GM12878 (cell line): ENCODE results near the gene CERK. TPM values are rescaled to one million over a fixed set of nuclear protein-coding genes. Genes with fewer than 3 reads are reported as not detected.

Source experiments
- ATAC-seq: fragments of 200-7000 bp; cut with Tn5 transposase; 3 replicates; pipeline ENCODE4 v1.9.1; 2020; ENCODE audit warnings: mild to moderate bottlenecking, moderate library complexity
- BruUV-seq: library from RNA; stranded (reverse); fragments of 400-500 nt; replicated peaks from 2 replicates; lab custom pipeline; 2021; lab: Mats Ljungman, UMichigan
- CTCF ChIA-PET: fragments of 300-600 bp; sonication (Branson Sonifier 250); formaldehyde crosslinking; extraction: SDS; loops from one replicate; lab custom pipeline; 2021; ENCODE audit warnings: inconsistent platforms; lab: Yijun Ruan, JAX
- POLR2A ChIA-PET: fragments of 350-600 bp; formaldehyde crosslinking; extraction: SDS; loops from one replicate; lab custom pipeline; 2021; ENCODE audit warnings: inconsistent platforms; lab: Charles Lee
- RAD21 ChIA-PET: fragments of 300-600 bp; sonication (Branson Sonifier 250); formaldehyde crosslinking; loops from one replicate; lab custom pipeline; 2023; ENCODE audit warnings: antibody characterized with exemption; ENCODE audit not compliant: unreplicated experiment; lab: Charles Lee
- SMC1A ChIA-PET: fragments of 300-600 bp; sonication (Branson Sonifier 250); formaldehyde crosslinking; loops from one replicate; lab custom pipeline; 2023; ENCODE audit not compliant: unreplicated experiment, uncharacterized antibody; lab: Charles Lee
- DNase-seq: peaks from one replicate; pipeline ENCODE4 v3.0.0-alpha.2; 2011; ENCODE audit warnings: low read depth, low spot score
- FAIRE-seq: peaks from 3 replicates; lab custom pipeline; 2011; peaks lifted over from hg19 to GRCh38; lab: Jason Lieb, UNC
- H2AFZ ChIP-seq: 2 replicates; pipeline ENCODE4 v1.6.0; 2011; ENCODE audit warnings: low read depth, low read length, control low read depth; ENCODE audit not compliant: control insufficient read depth
- H3K27ac ChIP-seq: 2 replicates; pipeline ENCODE4 v1.5.1; 2011; ENCODE audit warnings: control low read depth; ENCODE audit not compliant: control insufficient read depth, insufficient read depth
- H3K27me3 ChIP-seq, 2 experiments: replicated peaks in 1 of 2; 2 replicates each; pipeline versions ENCODE4 v1.6.0 to v1.6.1; 2011; ENCODE audit warnings: low read length in 1 of 2; ENCODE audit not compliant: control insufficient read depth in 2 of 2, insufficient read depth in 2 of 2
- H3K36me3 ChIP-seq, 2 experiments: 2 replicates each; pipeline ENCODE4 v1.5.1; 2011; ENCODE audit warnings: low read length in 1 of 2; ENCODE audit not compliant: control insufficient read depth in 2 of 2, insufficient read depth in 2 of 2
- H3K4me1 ChIP-seq: 2 replicates; pipeline ENCODE4 v1.6.1; 2011; ENCODE audit warnings: mild to moderate bottlenecking, low read length, moderate library complexity, mixed read lengths; ENCODE audit not compliant: control insufficient read depth, insufficient read depth
- H3K4me2 ChIP-seq: 2 replicates; pipeline ENCODE4 v1.6.0; 2011; ENCODE audit warnings: control low read depth; ENCODE audit not compliant: control insufficient read depth, insufficient read depth
- H3K4me3 ChIP-seq: fragments of 200-600 bp; sonication (generic); 2 replicates; pipeline ENCODE4 v1.5.1; 2016
- H3K79me2 ChIP-seq: 2 replicates; pipeline ENCODE4 v1.6.0; 2011; ENCODE audit warnings: low read length; ENCODE audit not compliant: control insufficient read depth, insufficient read depth
- H3K9ac ChIP-seq: 2 replicates; pipeline ENCODE4 v1.8.0; 2011; ENCODE audit warnings: low read length, control low read depth, mixed read lengths; ENCODE audit not compliant: control insufficient read depth, insufficient read depth
- H3K9me3 ChIP-seq: replicated peaks from 3 replicates; pipeline ENCODE4 v1.5.1; 2011; ENCODE audit warnings: mild to moderate bottlenecking, low read length; ENCODE audit not compliant: control insufficient read depth, insufficient read depth
- H4K20me1 ChIP-seq: 2 replicates; pipeline ENCODE4 v1.6.0; 2011; ENCODE audit not compliant: control insufficient read depth, insufficient read depth
- CBX5 ChIP-seq: sonication (generic); IDR thresholded peaks from 2 replicates; pipeline ENCODE4 v1.6.1; 2016; ENCODE audit warnings: low read depth, moderate library complexity, mild to moderate bottlenecking, inconsistent platforms
- SMC3 ChIP-seq: IDR thresholded peaks from 2 replicates; pipeline ENCODE4 v1.6.1; 2011; ENCODE audit warnings: low read length, improper control_type of control experiment, borderline replicate concordance
- SREBF1 ChIP-seq: IDR thresholded peaks from 2 replicates; pipeline ENCODE4 v1.6.1; 2012; ENCODE audit warnings: mild to moderate bottlenecking, low read length
- WGBS: methylation state at CpG from one replicate; pipeline ENCODE4 v1.1.6; 2016; ENCODE audit warnings: low lambda C conversion rate; ENCODE audit not compliant: insufficient replicate concordance, insufficient coverage; ENCODE audit errors: missing lambda C conversion rate; 5-methylcytosine and 5-hydroxymethylcytosine counted together
- in situ Hi-C: fragments of 300-500 bp; cut with MboI; formaldehyde crosslinking; loops from 9 replicates; pipeline ENCODE4 v1.14.3; 2018; ENCODE audit warnings: mixed read lengths
- intact Hi-C: fragments of 100-400 bp; cut with micrococcal nuclease; formaldehyde crosslinking; loops from one replicate; pipeline ENCODE4 v1.14.2; 2022; ENCODE audit not compliant: unreplicated experiment
- polyA plus RNA-seq, 11 experiments: library from polyadenylated mRNA; depleted of rRNA in 4 of 11; unstranded in 6 of 11; stranded (reverse) in 5 of 11; fragments of >200 nt; fragmentation: Nextera tagmentation in 4 of 11; fragmentation: Illumina TruSeq in 1 of 11; extraction: Ambion mirVana in 4 of 11; extraction: Trizol in 1 of 11; gene quantifications; 1 replicate in 1 of 11; 2 replicates in 10 of 11; pipeline versions ENCODE4 v1.2.1 to v1.2.3, GENCODE V29; 2011 to 2016; ENCODE audit warnings: inconsistent platforms in 2 of 11, missing spikeins in 2 of 11, low read depth in 1 of 11
- total RNA-seq, 4 experiments: library from RNA; depleted of rRNA in 3 of 4; stranded (reverse); fragments of >200 nt in 3 of 4; fragmentation: Illumina TruSeq in 1 of 4; extraction: Trizol in 1 of 4; gene quantifications; 2 replicates each; pipeline versions ENCODE4 v1.2.1 to v1.2.3, GENCODE V29; 2013 to 2021
- TF ChIP-seq, protein P1 (sequence below): fragments of 450-650 bp; IDR thresholded peaks from 2 replicates; pipeline ENCODE4 v1.6.1; 2016; ENCODE audit warnings: mild to moderate bottlenecking, moderate library complexity, borderline replicate concordance

CERK gene
- total and polyA plus RNA-seq, 10 of the 15 experiments (the other 5 are each of a cell fraction or from before 2014, with no cell fraction given): 4.0 to 41.1 (median 30.2) TPM

DNA sequence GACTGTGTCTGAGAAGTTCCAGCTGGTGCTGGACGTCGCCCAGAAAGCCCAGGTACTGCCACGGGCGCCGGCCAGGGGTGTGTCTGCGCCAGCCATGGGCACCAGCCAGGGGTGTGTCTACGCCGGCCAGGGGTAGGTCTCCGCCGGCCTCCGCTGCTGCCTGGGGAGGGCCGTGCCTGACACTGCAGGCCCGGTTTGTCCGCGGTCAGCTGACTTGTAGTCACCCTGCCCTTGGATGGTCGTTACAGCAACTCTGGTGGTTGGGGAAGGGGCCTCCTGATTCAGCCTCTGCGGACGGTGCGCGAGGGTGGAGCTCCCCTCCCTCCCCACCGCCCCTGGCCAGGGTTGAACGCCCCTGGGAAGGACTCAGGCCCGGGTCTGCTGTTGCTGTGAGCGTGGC, 69.9 kb downstream of the CERK start:
- peaks cover 0 to 35% of the 10 kb centered on the region in 2 experiments; a peak in 3 of 4 replicates for H3K36me3 ChIP-seq
- ChIA-PET SMC1A (no interaction called here), CTCF (no interaction called here), POLR2A (no interaction called here), RAD21 (no interaction called here)
- no peak for TF ChIP-seq SREBF1
- TF ChIP-seq SMC3: no peak
- FAIRE-seq (no peak), DNase-seq (no peak), ATAC-seq (no peak)
- H3K4me1 ChIP-seq: no peaks in the 10 kb centered on the region
- H3K79me2 ChIP-seq: no peaks in the 10 kb centered on the region
- H4K20me1 ChIP-seq: no peaks in the 10 kb centered on the region
- no peak overlapping the region for H3K4me2 ChIP-seq
- H3K9ac ChIP-seq: no peak overlapping the region
- 92% methylated on average over 24 of the region's 24 CpGs for WGBS
- in situ Hi-C loops (no loop called here), intact Hi-C loops (no loop called here)
- no peak overlapping the region for H2AFZ ChIP-seq
- no peaks in the 10 kb centered on the region for H3K27me3 ChIP-seq
- no TSS peak for BruUV-seq
- H3K27ac ChIP-seq: no peak overlapping the region
- H3K9me3 ChIP-seq: no peaks in the 10 kb centered on the region
- no peak overlapping the region for H3K4me3 ChIP-seq

DNA sequence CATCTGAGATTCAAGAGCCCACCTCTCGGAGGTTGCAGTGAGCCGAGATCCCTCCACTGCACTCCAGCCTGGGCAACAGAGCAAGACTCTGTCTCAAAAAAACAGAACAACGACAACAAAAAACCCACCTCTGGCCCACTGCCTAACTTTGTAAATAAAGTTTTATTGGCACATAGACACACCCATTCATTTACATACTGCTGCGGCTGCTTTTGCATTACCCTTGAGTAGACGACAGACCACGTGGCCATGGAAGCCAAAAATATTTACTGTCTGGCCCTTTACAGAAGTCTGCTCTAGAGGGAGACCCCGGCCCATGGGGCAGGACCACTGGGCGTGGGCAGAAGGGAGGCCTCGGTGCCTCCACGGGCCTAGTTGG, 70.8 kb downstream of the CERK start:
- Histone ChIP-seq H3K4me1 (no peaks in the 10 kb centered on the region), H3K9ac (no peak overlapping the region)
- TF ChIP-seq CBX5: no peak
- TF ChIP-seq, protein P1, sequence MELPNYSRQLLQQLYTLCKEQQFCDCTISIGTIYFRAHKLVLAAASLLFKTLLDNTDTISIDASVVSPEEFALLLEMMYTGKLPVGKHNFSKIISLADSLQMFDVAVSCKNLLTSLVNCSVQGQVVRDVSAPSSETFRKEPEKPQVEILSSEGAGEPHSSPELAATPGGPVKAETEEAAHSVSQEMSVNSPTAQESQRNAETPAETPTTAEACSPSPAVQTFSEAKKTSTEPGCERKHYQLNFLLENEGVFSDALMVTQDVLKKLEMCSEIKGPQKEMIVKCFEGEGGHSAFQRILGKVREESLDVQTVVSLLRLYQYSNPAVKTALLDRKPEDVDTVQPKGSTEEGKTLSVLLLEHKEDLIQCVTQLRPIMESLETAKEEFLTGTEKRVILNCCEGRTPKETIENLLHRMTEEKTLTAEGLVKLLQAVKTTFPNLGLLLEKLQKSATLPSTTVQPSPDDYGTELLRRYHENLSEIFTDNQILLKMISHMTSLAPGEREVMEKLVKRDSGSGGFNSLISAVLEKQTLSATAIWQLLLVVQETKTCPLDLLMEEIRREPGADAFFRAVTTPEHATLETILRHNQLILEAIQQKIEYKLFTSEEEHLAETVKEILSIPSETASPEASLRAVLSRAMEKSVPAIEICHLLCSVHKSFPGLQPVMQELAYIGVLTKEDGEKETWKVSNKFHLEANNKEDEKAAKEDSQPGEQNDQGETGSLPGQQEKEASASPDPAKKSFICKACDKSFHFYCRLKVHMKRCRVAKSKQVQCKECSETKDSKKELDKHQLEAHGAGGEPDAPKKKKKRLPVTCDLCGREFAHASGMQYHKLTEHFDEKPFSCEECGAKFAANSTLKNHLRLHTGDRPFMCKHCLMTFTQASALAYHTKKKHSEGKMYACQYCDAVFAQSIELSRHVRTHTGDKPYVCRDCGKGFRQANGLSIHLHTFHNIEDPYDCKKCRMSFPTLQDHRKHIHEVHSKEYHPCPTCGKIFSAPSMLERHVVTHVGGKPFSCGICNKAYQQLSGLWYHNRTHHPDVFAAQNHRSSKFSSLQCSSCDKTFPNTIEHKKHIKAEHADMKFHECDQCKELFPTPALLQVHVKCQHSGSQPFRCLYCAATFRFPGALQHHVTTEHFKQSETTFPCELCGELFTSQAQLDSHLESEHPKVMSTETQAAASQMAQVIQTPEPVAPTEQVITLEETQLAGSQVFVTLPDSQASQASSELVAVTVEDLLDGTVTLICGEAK: peak; percentile 84
- TF ChIP-seq, all 136 proteins: peak for 1
- Histone ChIP-seq H3K4me3 (no peak overlapping the region), H2AFZ (no peak overlapping the region), H3K27ac (no peak overlapping the region), H4K20me1 (no peaks in the 10 kb centered on the region), H3K79me2 (no peaks in the 10 kb centered on the region), H3K27me3 (no peaks in the 10 kb centered on the region), H3K4me2 (no peak overlapping the region), H3K9me3 (no peaks in the 10 kb centered on the region), H3K36me3 (peaks cover 0 to 37% of the 10 kb centered on the region in 2 experiments; a peak in 3 of 4 replicates)
- ChIA-PET RAD21 (no interaction called here), CTCF (no interaction called here), POLR2A (no interaction called here), SMC1A (no interaction called here)
- FAIRE-seq (no peak), ATAC-seq (no peak), DNase-seq (no peak)
- in situ Hi-C loops (no loop called here), intact Hi-C loops (no loop called here)
- BruUV-seq: no TSS peak
- WGBS: 60% methylated on average over 10 of the region's 10 CpGs
